ENCODE results near the gene MCM5.
"Not testable (repeated sequence)": the region's sequence is repeated elsewhere in the genome, so short reads cannot be mapped to it uniquely, and the experiment has no call there.

MCM5 gene

DNA sequence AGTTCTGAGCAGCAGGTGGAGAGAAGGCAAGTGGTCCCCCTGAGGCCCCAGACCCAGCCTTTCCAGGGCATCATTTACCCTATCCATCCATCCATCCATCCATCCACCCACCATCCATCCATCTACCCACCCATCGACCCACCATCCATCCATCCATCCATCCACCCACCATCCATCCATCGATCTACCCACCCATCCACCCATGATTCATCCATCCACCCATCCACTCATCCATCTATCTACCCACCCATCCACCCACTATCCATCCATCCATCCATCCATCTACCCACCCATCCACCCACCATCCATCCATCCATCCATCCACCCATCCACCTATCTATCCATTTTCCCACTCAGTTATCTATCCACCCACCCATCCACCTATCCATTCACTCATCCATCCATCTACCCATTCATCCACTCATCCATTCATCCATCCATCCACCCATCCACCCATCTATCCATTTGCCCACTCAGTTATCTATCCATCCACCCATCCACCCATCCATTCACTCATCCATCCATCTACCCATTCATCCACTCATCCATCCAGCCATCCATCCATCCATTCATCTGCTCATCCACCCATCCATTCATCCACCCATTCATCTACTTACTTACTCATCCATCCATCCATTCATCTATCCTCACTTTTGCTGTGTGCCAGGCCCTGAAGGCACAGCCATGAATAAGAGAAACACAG is 63.4 kb downstream of the MCM5 start:
- no peak for DNase-seq (ENCODE audit: extremely low read depth, low read depth)
- H3K4me3 ChIP-seq (replicated peaks; ENCODE audit: low read depth, low read length): no peak overlapping the region
- TF ChIP-seq, protein P1, sequence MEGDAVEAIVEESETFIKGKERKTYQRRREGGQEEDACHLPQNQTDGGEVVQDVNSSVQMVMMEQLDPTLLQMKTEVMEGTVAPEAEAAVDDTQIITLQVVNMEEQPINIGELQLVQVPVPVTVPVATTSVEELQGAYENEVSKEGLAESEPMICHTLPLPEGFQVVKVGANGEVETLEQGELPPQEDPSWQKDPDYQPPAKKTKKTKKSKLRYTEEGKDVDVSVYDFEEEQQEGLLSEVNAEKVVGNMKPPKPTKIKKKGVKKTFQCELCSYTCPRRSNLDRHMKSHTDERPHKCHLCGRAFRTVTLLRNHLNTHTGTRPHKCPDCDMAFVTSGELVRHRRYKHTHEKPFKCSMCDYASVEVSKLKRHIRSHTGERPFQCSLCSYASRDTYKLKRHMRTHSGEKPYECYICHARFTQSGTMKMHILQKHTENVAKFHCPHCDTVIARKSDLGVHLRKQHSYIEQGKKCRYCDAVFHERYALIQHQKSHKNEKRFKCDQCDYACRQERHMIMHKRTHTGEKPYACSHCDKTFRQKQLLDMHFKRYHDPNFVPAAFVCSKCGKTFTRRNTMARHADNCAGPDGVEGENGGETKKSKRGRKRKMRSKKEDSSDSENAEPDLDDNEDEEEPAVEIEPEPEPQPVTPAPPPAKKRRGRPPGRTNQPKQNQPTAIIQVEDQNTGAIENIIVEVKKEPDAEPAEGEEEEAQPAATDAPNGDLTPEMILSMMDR (IDR thresholded peaks at IDR 0.05; ENCODE audit: low read depth, low read length, missing control alignments): no peak

DNA sequence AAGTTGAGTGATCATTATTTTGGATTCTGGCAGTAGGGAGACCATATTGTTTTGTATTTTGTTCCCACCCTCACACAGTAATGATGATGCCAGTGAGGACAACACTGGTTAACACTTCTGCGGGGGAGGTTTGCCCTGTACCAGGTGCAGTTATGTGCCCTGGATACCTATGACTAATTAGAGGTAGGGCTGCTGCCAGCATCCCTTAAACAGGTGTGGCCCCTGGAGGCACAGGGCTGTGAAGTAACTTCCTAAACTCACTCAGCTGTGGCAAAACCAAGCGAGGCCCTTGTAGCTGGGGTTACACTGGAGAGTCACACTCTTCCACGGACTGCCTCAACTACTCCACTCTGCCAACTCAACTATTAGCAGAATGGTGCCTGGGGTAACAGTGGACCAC is 64.5 kb downstream of the MCM5 start:
- no peak overlapping the region for H3K4me3 ChIP-seq (replicated peaks; ENCODE audit: low read depth, low read length)
- TF ChIP-seq, protein P1 (IDR thresholded peaks at IDR 0.05; ENCODE audit: low read depth, low read length, missing control alignments): no peak
- no peak for DNase-seq (ENCODE audit: extremely low read depth, low read depth)

DNA sequence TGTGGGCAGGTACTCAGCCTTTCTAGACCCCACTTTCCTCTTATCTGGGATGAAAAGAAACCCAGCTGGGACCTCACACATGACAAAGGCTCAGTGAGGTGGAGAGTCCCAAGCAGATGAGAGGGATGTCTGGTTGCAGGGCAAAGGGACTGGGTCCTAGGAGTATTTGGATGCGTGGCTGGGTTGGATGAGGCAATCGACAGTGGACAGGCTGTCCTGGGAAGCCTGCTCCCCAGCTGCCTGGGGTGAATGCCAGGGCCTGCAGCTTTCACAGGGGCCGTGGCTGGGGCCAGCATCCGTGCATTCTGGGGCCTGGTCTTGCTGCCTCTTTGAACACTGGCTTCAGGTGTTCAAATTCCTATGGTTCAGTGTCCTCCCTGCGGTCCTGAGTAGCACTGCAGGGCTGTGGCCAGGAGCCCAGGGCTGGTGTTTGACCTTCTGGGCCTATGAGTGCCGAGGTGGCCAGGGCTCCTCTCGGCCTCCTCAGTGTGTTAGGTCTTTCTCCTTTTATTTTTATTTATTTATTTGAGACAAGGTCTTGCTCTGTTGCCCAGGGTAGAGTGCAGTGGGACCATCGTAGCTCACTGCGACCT is 65.3 kb downstream of the MCM5 start:
- no peak for DNase-seq (ENCODE audit: extremely low read depth, low read depth)
- H3K4me3 ChIP-seq (replicated peaks; ENCODE audit: low read depth, low read length): no peak overlapping the region
- TF ChIP-seq, protein P1 (IDR thresholded peaks at IDR 0.05; ENCODE audit: low read depth, low read length, missing control alignments): no peak

DNA sequence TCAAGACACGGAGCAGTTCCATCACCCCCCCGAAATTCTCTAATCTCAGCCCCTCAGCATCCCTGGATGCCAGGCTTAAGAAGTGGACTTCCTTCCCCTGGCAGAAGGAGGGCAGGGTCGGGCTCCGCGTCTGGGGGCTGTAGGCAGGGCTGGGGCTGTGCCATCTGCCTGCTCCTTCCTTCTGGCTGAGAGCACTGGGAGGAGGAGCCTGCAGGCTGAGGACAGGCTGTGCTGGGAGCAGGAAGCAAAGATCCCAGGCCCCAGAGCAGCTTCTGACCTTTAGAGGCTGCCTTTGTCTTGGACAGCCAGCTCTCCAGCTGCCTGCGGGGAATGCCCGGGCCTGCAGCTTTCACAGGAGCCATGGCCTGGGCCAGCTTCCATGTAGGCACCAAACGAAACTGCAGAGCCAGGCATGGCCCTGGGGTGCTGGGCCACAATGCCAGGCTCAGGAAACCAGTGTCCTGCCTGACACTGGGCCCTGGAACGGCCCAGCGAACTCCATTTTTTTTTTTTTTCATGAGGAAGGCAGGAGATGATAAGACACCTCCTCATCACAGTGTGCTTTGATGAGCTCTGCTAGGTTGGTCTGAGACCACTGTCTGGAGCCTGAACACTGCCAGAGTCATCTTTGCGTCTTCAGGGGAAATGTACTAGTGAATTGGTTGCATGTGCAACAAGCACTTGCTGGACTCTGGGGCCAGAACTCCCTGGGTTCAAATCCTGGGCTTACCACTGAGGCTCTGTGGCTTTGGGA is 67.9 kb downstream of the MCM5 start:
- DNase-seq (ENCODE audit: extremely low read depth, low read depth): no peak
- H3K4me3 ChIP-seq (replicated peaks; ENCODE audit: low read depth, low read length): no peak overlapping the region
- TF ChIP-seq, protein P1 (IDR thresholded peaks at IDR 0.05; ENCODE audit: low read depth, low read length, missing control alignments): no peak

DNA sequence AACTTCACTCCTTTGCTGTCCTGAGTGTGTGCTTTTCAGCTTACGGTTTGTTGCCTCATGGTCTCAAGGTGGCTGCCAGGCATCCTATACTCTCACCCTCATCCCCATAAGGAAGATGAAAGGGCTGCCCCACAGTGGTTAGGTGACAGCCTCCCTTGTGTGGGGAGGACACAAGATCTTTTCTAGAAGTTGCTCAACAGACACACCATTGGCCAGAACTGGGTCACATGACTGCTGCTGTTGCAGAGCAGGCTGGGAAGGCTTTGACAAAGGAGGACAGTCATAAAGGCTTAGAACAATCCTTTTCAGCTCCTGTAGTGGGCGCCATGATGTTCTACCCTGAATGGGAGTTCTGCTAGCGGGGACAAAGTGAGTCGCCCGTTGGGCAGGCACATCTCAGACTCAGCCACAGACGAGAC is 71.0 kb downstream of the MCM5 start:
- TF ChIP-seq, protein P1 (IDR thresholded peaks at IDR 0.05; ENCODE audit: low read depth, low read length, missing control alignments): peak; percentile 10
- no peak for DNase-seq (ENCODE audit: extremely low read depth, low read depth)
- no peak overlapping the region for H3K4me3 ChIP-seq (replicated peaks; ENCODE audit: low read depth, low read length)

DNA sequence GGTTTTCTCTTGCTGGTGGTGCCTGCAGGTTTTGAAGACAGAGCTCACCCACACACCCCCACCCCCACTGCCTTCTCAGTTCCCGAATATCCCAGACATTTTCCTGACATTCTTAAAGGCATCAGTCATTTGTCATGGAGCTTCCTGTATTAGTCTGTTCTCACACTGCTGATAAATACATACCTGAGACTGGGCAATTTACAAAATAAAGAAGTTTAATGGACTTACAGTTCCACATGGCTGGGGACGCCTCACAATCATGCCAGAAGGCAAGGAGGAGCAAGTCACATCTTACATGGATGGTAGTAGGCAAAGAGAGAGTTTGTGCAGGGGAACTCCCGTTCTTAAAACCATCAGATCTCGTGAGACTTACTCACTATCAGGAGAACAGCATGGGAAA is 71.6 kb downstream of the MCM5 start:
- DNase-seq (ENCODE audit: extremely low read depth, low read depth): not testable (repeated sequence)

DNA sequence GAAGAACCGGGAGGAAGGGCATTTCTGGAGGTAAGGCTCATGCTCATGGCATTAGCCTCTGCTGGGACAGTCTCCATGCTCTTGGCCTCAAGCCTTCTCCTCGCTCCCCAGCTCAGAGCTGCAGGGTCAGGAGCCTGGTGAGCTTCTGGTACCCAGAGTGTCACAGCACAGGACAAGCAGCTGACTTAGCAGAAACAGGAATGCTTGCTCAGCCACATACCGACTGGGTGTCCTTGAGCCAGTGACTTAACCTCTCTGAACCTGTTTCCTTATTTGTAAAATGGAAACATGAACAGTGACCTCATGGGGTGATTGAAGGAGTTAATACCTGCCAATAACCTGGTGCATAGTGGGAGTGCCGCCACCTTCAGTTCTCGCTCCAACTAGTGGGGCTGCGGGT is 72.5 kb downstream of the MCM5 start:
- DNase-seq (ENCODE audit: extremely low read depth, low read depth): no peak
- TF ChIP-seq, protein P1 (IDR thresholded peaks at IDR 0.05; ENCODE audit: low read depth, low read length, missing control alignments): no peak
- no peak overlapping the region for H3K4me3 ChIP-seq (replicated peaks; ENCODE audit: low read depth, low read length)

More for the DNA sequence above, 71.6 kb downstream of the MCM5 start:
- not testable (repeated sequence) for H3K4me3 ChIP-seq (replicated peaks; ENCODE audit: low read depth, low read length)

All from HFF-Myc (cell line).